Astrocyte (in vitro differentiated cells and primary cell): ENCODE measurements around the gene PRSS38. TPM values are rescaled to one million over a fixed set of nuclear protein-coding genes. Genes with fewer than 3 reads are reported as not detected.

ENCODE experiments used
- DNase-seq: peaks from one replicate; pipeline ENCODE4 v3.0.0-alpha.2; 2010; ENCODE audit warnings: low read depth
- FAIRE-seq: peaks from 2 replicates; lab custom pipeline; 2011; peaks lifted over from hg19 to GRCh38; lab: Jason Lieb, UNC
- H2AFZ ChIP-seq: 2 replicates; pipeline ENCODE4 v1.6.0; 2012; ENCODE audit warnings: low read depth, low read length, inconsistent platforms
- H3K27ac ChIP-seq: 2 replicates; pipeline ENCODE4 v1.5.1; 2011; ENCODE audit warnings: low read depth, low read length, inconsistent platforms
- H3K27me3 ChIP-seq: 2 replicates; pipeline ENCODE4 v1.6.0; 2011; ENCODE audit warnings: low read length, inconsistent platforms; ENCODE audit not compliant: insufficient read depth
- H3K36me3 ChIP-seq: 2 replicates; pipeline ENCODE4 v1.5.1; 2011; ENCODE audit warnings: low read length, inconsistent platforms; ENCODE audit not compliant: insufficient read depth
- H3K4me1 ChIP-seq: 2 replicates; pipeline ENCODE4 v1.5.1; 2011; ENCODE audit warnings: low read length, inconsistent platforms; ENCODE audit not compliant: insufficient read depth
- H3K4me2 ChIP-seq: 2 replicates; pipeline ENCODE4 v1.6.0; 2012; ENCODE audit warnings: low read length, inconsistent platforms
- H3K4me3 ChIP-seq: 2 replicates; pipeline ENCODE4 v1.5.1; 2011; ENCODE audit warnings: low read depth, mild to moderate bottlenecking, low read length, inconsistent platforms; ENCODE audit not compliant: insufficient read depth
- H3K79me2 ChIP-seq: 2 replicates; pipeline ENCODE4 v1.6.0; 2012; ENCODE audit warnings: mild to moderate bottlenecking, low read length, inconsistent platforms; ENCODE audit not compliant: insufficient read depth
- H3K9ac ChIP-seq: 2 replicates; pipeline ENCODE4 v1.6.0; 2012; ENCODE audit warnings: mild to moderate bottlenecking, low read length, inconsistent platforms
- H3K9me3 ChIP-seq: 2 replicates; pipeline ENCODE4 v1.5.1; 2012; ENCODE audit warnings: low read depth, mild to moderate bottlenecking, low read length, inconsistent platforms; ENCODE audit not compliant: insufficient read depth
- H4K20me1 ChIP-seq: 2 replicates; pipeline ENCODE4 v1.6.0; 2012; ENCODE audit warnings: low read length, inconsistent platforms; ENCODE audit not compliant: insufficient read depth
- H3K27ac Mint-ChIP-seq: one replicate; pipeline ENCODE4 v1.8.0; 2021; ENCODE audit warnings: mild to moderate bottlenecking, mixed read lengths; ENCODE audit not compliant: unreplicated experiment
- H3K27me3 Mint-ChIP-seq: one replicate; pipeline ENCODE4 v1.8.0; 2021; ENCODE audit warnings: low read depth, mixed read lengths; ENCODE audit not compliant: unreplicated experiment
- H3K36me3 Mint-ChIP-seq: one replicate; pipeline ENCODE4 v1.8.0; 2021; ENCODE audit warnings: low read depth, mixed read lengths; ENCODE audit not compliant: unreplicated experiment
- H3K4me1 Mint-ChIP-seq: one replicate; pipeline ENCODE4 v1.8.0; 2021; ENCODE audit warnings: low read depth, mixed read lengths; ENCODE audit not compliant: unreplicated experiment
- H3K4me3 Mint-ChIP-seq: one replicate; pipeline ENCODE4 v1.8.0; 2021; ENCODE audit warnings: mild to moderate bottlenecking, moderate library complexity, mixed read lengths; ENCODE audit not compliant: unreplicated experiment
- H3K9me3 Mint-ChIP-seq: one replicate; pipeline ENCODE4 v1.8.0; 2021; ENCODE audit warnings: mild to moderate bottlenecking, mixed read lengths; ENCODE audit not compliant: unreplicated experiment
- CTCF ChIP-seq: IDR thresholded peaks from 2 replicates; pipeline ENCODE4 v1.5.1; 2011; ENCODE audit warnings: low read depth, mild to moderate bottlenecking, inconsistent platforms, low read length, moderate library complexity; ENCODE audit not compliant: insufficient read depth
- EZH2 ChIP-seq: IDR thresholded peaks from 2 replicates; pipeline ENCODE4 v1.6.1; 2012; ENCODE audit warnings: mild to moderate bottlenecking, low read length, inconsistent platforms; ENCODE audit not compliant: insufficient read depth
- total RNA-seq: library from RNA; stranded (reverse); gene quantifications from 2 replicates; pipeline ENCODE4 v1.2.1, GENCODE V29; 2021

PRSS38 gene
- total RNA-seq, 1 donor from 2014 or later: not detected

GRCh38 chr1:227778401-227778947 lies 37.0 kb upstream of the PRSS38 start:
- no peak overlapping the region for H3K27ac Mint-ChIP-seq
- FAIRE-seq (no peak), DNase-seq (peak; percentile 78)
- H3K4me1 ChIP-seq: peaks cover 55% of the 10 kb centered on the region
- H3K4me3 ChIP-seq: no peak overlapping the region
- peak overlapping the region; percentile 16 for H3K9ac ChIP-seq
- H3K4me2 ChIP-seq: peak overlapping the region; percentile 19
- H3K27me3 ChIP-seq: no peaks in the 10 kb centered on the region
- H3K27ac ChIP-seq: peak overlapping the region; percentile 54
- no peaks in the 10 kb centered on the region for H3K27me3 Mint-ChIP-seq
- H3K36me3 Mint-ChIP-seq: peaks cover 2% of the 10 kb centered on the region
- no peak overlapping the region for H2AFZ ChIP-seq
- no peaks in the 10 kb centered on the region for H3K79me2 ChIP-seq
- H3K4me1 Mint-ChIP-seq: peaks cover 24% of the 10 kb centered on the region
- TF ChIP-seq EZH2 (no peak), CTCF (no peak)
- H3K9me3 Mint-ChIP-seq: no peaks in the 10 kb centered on the region
- no peaks in the 10 kb centered on the region for H3K36me3 ChIP-seq
- H3K9me3 ChIP-seq: no peaks in the 10 kb centered on the region
- H3K4me3 Mint-ChIP-seq: no peak overlapping the region
- no peaks in the 10 kb centered on the region for H4K20me1 ChIP-seq

GRCh38 chr1:227779021-227779441 lies 36.4 kb upstream of the PRSS38 start:
- no peaks in the 10 kb centered on the region for H3K27me3 ChIP-seq
- no peaks in the 10 kb centered on the region for H3K79me2 ChIP-seq
- DNase-seq (no peak), FAIRE-seq (no peak)
- H3K36me3 Mint-ChIP-seq: peaks cover 2% of the 10 kb centered on the region
- H3K4me2 ChIP-seq: peak overlapping the region; percentile 19
- H3K4me3 ChIP-seq: no peak overlapping the region
- TF ChIP-seq CTCF (no peak), EZH2 (no peak)
- H3K27ac Mint-ChIP-seq: no peak overlapping the region
- H2AFZ ChIP-seq: no peak overlapping the region
- H3K27ac ChIP-seq: peak overlapping the region; percentile 54
- no peaks in the 10 kb centered on the region for H3K36me3 ChIP-seq
- H4K20me1 ChIP-seq: no peaks in the 10 kb centered on the region
- no peak overlapping the region for H3K9ac ChIP-seq
- no peak overlapping the region for H3K4me3 Mint-ChIP-seq
- H3K27me3 Mint-ChIP-seq: no peaks in the 10 kb centered on the region
- H3K9me3 Mint-ChIP-seq: no peaks in the 10 kb centered on the region
- H3K9me3 ChIP-seq: no peaks in the 10 kb centered on the region
- peaks cover 24% of the 10 kb centered on the region for H3K4me1 Mint-ChIP-seq
- H3K4me1 ChIP-seq: peaks cover 54% of the 10 kb centered on the region

GRCh38 chr1:227779685-227780084 lies 35.8 kb upstream of the PRSS38 start:
- DNase-seq (no peak), FAIRE-seq (no peak)
- Histone ChIP-seq H3K9me3 (no peaks in the 10 kb centered on the region), H4K20me1 (no peaks in the 10 kb centered on the region), H3K36me3 (no peaks in the 10 kb centered on the region), H3K4me3 (no peak overlapping the region), H2AFZ (no peak overlapping the region), H3K9ac (no peak overlapping the region), H3K27me3 (no peaks in the 10 kb centered on the region), H3K27ac (no peak overlapping the region), H3K4me1 (peaks cover 48% of the 10 kb centered on the region), H3K4me2 (no peak overlapping the region), H3K79me2 (no peaks in the 10 kb centered on the region)
- Mint-ChIP-seq H3K9me3 (no peaks in the 10 kb centered on the region), H3K27me3 (no peaks in the 10 kb centered on the region), H3K4me1 (peaks cover 24% of the 10 kb centered on the region), H3K36me3 (peaks cover 4% of the 10 kb centered on the region), H3K27ac (no peak overlapping the region), H3K4me3 (no peak overlapping the region)
- no peak for TF ChIP-seq CTCF
- no peak for TF ChIP-seq EZH2
